CD8-positive, alpha-beta memory T cell (primary cell): ENCODE measurements around the gene SLC9A1. TPM values are rescaled to one million over a fixed set of nuclear protein-coding genes. Genes with fewer than 3 reads are reported as not detected.

Experiments
- CTCF ChIA-PET: fragments of 350-600 bp; sonication (Branson Sonifier 250); formaldehyde crosslinking; loops from one replicate; lab custom pipeline; 2021; ENCODE audit warnings: antibody characterized with exemption; lab: Charles Lee
- POLR2A ChIA-PET: fragments of 350-600 bp; sonication (Branson Sonifier 250); formaldehyde crosslinking; loops from one replicate; lab custom pipeline; 2021; ENCODE audit warnings: antibody characterized with exemption; lab: Charles Lee
- DNase-seq, 5 donors: peaks; one replicate each; pipeline versions ENCODE4 v3.0.0 to v3.0.0-alpha.2; 2020 to 2022; ENCODE audit warnings: mixed read lengths in 1 of 5
- H3K27ac ChIP-seq: one replicate; pipeline ENCODE4 v1.7.0; 2013; ENCODE audit warnings: low read depth, mild to moderate bottlenecking, low read length, moderate library complexity
- H3K27me3 ChIP-seq: 2 replicates; pipeline ENCODE4 v1.7.0; 2013; ENCODE audit warnings: low read length, mild to moderate bottlenecking; ENCODE audit not compliant: insufficient read depth, poor library complexity, severe bottlenecking
- H3K36me3 ChIP-seq: 2 replicates; pipeline ENCODE4 v1.7.0; 2013; ENCODE audit warnings: mild to moderate bottlenecking, low read length, moderate library complexity; ENCODE audit not compliant: insufficient read depth
- H3K4me1 ChIP-seq: 2 replicates; pipeline ENCODE4 v1.7.0; 2013; ENCODE audit warnings: mild to moderate bottlenecking, low read length, moderate library complexity; ENCODE audit not compliant: insufficient read depth
- H3K4me3 ChIP-seq: 2 replicates; pipeline ENCODE4 v1.7.0; 2013; ENCODE audit warnings: mild to moderate bottlenecking, low read length
- H3K9me3 ChIP-seq: 2 replicates; pipeline ENCODE4 v1.7.0; 2013; ENCODE audit warnings: mild to moderate bottlenecking, low read length
- H3K27ac Mint-ChIP-seq, 8 donors: one replicate each; pipeline ENCODE4 v1.8.0; 2020 to 2021; ENCODE audit warnings: mixed read lengths in 8 of 8, mild to moderate bottlenecking in 6 of 8, inconsistent platforms in 3 of 8, moderate library complexity in 3 of 8
- H3K27me3 Mint-ChIP-seq, 2 donors: one replicate each; pipeline ENCODE4 v1.8.0; 2020 to 2021; ENCODE audit warnings: mixed read lengths in 2 of 2, mild to moderate bottlenecking in 1 of 2, moderate library complexity in 1 of 2
- H3K36me3 Mint-ChIP-seq, 3 donors: one replicate each; pipeline ENCODE4 v1.8.0; 2020 to 2021; ENCODE audit warnings: mixed read lengths in 3 of 3, inconsistent platforms in 1 of 3, mild to moderate bottlenecking in 1 of 3
- H3K4me1 Mint-ChIP-seq, 3 donors: one replicate each; pipeline ENCODE4 v1.8.0; 2020 to 2021; ENCODE audit warnings: mixed read lengths in 3 of 3, inconsistent platforms in 1 of 3, mild to moderate bottlenecking in 1 of 3
- H3K4me3 Mint-ChIP-seq, 7 donors: one replicate each; pipeline ENCODE4 v1.8.0; 2020 to 2021; ENCODE audit warnings: mixed read lengths in 7 of 7, mild to moderate bottlenecking in 6 of 7, moderate library complexity in 4 of 7, inconsistent platforms in 2 of 7
- H3K9me3 Mint-ChIP-seq, 5 donors: one replicate each; pipeline ENCODE4 v1.8.0; 2020 to 2022; ENCODE audit warnings: mixed read lengths in 5 of 5, mild to moderate bottlenecking in 3 of 5, moderate library complexity in 2 of 5, inconsistent platforms in 1 of 5
- polyA plus RNA-seq: library from polyadenylated mRNA; unstranded; fragments of 300-500 nt; fragmentation: Illumina TruSeq; gene quantifications from one replicate; pipeline ENCODE4 v1.2.3, GENCODE V29; 2021
- total RNA-seq, 2 experiments: library from RNA; stranded (reverse); gene quantifications; one replicate each; pipeline ENCODE4 v1.2.3, GENCODE V29; 2021

The SLC9A1 gene
- total and polyA plus RNA-seq, 3 experiments from 2014 or later: 15.3 to 24.8 (median 23.9) TPM

GRCh38 chr1:27150183-27150582, 4.7 kb downstream of the SLC9A1 start:
- Mint-ChIP-seq H3K4me3 (peak overlapping the region in 2 of 7 donors; percentile 36 to 46), H3K27me3 (peaks cover 0 to 3% of the 10 kb centered on the region in 2 donors), H3K27ac (peak overlapping the region in 4 of 8 donors; percentile 33 to 86 (median 64)), H3K36me3 (peaks cover 0 to 18% (median 1%) of the 10 kb centered on the region in 3 donors), H3K4me1 (peaks cover 59 to 70% (median 63%) of the 10 kb centered on the region in 3 donors), H3K9me3 (no peaks in the 10 kb centered on the region)
- peaks cover 40% of the 10 kb centered on the region for H3K4me1 ChIP-seq
- CTCF ChIA-PET: interaction anchor here (0.8 kb wide), 1 partner anchor 9 kb away, joined by 3 read pairs; no protein-coding TSS in a partner anchor
- POLR2A ChIA-PET: no interaction called here
- H3K27ac ChIP-seq: no peak overlapping the region
- no peak overlapping the region for H3K4me3 ChIP-seq
- H3K36me3 ChIP-seq: no peaks in the 10 kb centered on the region
- no peaks in the 10 kb centered on the region for H3K9me3 ChIP-seq
- no peaks in the 10 kb centered on the region for H3K27me3 ChIP-seq
- no peak for DNase-seq

DNA sequence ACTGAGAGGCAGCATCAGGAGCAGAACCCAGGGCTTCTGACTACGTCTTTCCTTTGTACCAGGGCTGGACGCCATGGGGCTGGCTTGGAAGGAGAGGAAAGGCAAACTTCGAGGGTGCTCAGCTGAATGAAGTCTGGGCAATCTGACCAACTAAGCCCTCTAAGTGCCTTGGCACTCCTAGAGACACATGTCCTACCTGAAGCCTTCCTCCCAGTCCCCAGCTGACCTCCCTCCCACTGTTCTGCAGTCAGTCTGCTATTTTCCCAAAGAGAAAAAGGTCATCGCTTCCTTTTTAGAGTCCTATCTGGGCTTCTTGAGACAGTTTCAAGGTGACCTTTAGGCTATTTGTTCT, 5.2 kb downstream of the SLC9A1 start:
- H3K4me1 Mint-ChIP-seq: peaks cover 57 to 69% (median 61%) of the 10 kb centered on the region in 3 donors
- Histone ChIP-seq H3K27ac (no peak overlapping the region), H3K36me3 (no peaks in the 10 kb centered on the region), H3K9me3 (no peaks in the 10 kb centered on the region), H3K4me1 (peaks cover 40% of the 10 kb centered on the region), H3K4me3 (no peak overlapping the region), H3K27me3 (no peaks in the 10 kb centered on the region)
- ChIA-PET CTCF (interaction anchor here (0.8 kb wide), 1 partner anchor 8 kb away, joined by 3 read pairs; no protein-coding TSS in a partner anchor), POLR2A (no interaction called here)
- peak overlapping the region in 1 of 7 donors; percentile 46 for H3K4me3 Mint-ChIP-seq
- peaks cover 0 to 4% of the 10 kb centered on the region in 2 donors for H3K27me3 Mint-ChIP-seq
- peaks cover 0 to 20% (median 1%) of the 10 kb centered on the region in 3 donors for H3K36me3 Mint-ChIP-seq
- no peak for DNase-seq
- H3K27ac Mint-ChIP-seq: peak overlapping the region in 5 of 8 donors; percentile 25 to 82 (median 52)
- no peaks in the 10 kb centered on the region for H3K9me3 Mint-ChIP-seq

DNA sequence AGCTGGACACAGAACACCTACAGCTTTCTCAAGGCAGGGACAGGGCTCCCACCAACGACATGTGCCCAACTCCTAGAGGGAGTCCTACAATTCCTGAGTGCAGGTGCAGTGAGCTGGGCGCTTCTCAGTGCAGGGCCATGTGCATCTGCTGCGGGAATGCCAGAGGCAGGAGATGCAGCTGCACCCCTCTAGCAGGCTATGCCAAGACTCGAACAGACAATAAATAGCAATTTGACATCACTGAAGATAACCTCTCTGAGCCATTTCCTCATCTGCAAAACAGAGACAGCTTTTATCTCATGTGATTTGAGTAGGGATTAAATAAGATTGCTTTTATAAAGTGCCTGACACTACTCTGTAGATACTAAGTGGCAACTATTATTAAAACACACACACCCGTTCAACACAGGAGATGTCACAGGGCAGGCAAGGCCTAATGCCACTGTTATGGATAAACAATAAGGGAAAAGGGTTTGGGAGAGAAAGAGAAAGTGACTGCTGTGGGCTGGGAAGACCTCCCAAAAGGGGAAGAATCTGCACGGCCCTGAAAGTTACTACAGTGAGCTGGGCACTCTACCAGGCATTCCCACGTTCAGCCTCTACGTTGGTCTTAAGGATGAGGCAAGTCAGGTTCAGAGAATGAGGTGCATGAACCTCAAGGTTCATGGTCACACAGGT, 5.7 kb downstream of the SLC9A1 start:
- H3K4me3 ChIP-seq: no peak overlapping the region
- H3K4me1 ChIP-seq: peaks cover 36% of the 10 kb centered on the region
- DNase-seq: no peak
- no peaks in the 10 kb centered on the region for H3K36me3 ChIP-seq
- Mint-ChIP-seq H3K36me3 (peaks cover 0 to 22% (median 1%) of the 10 kb centered on the region in 3 donors), H3K27me3 (peaks cover 0 to 4% of the 10 kb centered on the region in 2 donors), H3K9me3 (no peaks in the 10 kb centered on the region), H3K4me3 (peak overlapping the region in 2 of 7 donors; percentile 26 to 73), H3K4me1 (peaks cover 53 to 66% (median 57%) of the 10 kb centered on the region in 3 donors), H3K27ac (peak overlapping the region in 6 of 8 donors; percentile 24 to 82 (median 54))
- ChIA-PET POLR2A (interaction anchor here (0.8 kb wide), 1 partner anchor 13 kb away, joined by 3 read pairs; no protein-coding TSS in a partner anchor), CTCF (no interaction called here)
- no peaks in the 10 kb centered on the region for H3K27me3 ChIP-seq
- H3K9me3 ChIP-seq: no peaks in the 10 kb centered on the region
- H3K27ac ChIP-seq: no peak overlapping the region

DNA sequence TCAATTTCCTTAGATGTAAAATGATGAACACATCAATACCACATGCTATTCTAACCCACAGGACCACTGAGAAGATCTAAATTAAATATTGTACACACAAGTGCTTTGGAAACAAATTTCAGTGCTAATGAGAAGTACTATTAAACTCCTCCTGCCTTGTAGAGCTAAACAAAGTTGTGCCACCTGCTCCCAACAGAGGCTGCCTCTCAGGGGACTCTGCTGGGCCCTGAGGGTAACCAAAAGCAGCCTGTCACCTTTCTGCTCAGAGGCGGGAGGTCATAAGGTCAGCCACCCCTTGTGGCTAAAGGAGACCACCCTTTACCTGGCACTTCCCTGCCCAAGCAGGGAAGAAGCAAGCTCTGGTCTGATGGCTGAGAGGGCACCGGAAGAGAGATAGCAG, 6.3 kb downstream of the SLC9A1 start:
- peaks cover 31% of the 10 kb centered on the region for H3K4me1 ChIP-seq
- no peak overlapping the region for H3K27ac ChIP-seq
- Mint-ChIP-seq H3K9me3 (no peaks in the 10 kb centered on the region), H3K27ac (peak overlapping the region in 5 of 8 donors; percentile 24 to 84 (median 63)), H3K4me1 (peaks cover 50 to 63% (median 51%) of the 10 kb centered on the region in 3 donors), H3K36me3 (peaks cover 0 to 26% (median 1%) of the 10 kb centered on the region in 3 donors), H3K27me3 (peaks cover 0 to 4% of the 10 kb centered on the region in 2 donors), H3K4me3 (peak overlapping the region in 1 of 7 donors; percentile 41)
- no peaks in the 10 kb centered on the region for H3K27me3 ChIP-seq
- H3K4me3 ChIP-seq: no peak overlapping the region
- no peaks in the 10 kb centered on the region for H3K36me3 ChIP-seq
- ChIA-PET POLR2A (interaction anchor here (0.8 kb wide), 1 partner anchor 12 kb away, joined by 3 read pairs; no protein-coding TSS in a partner anchor), CTCF (no interaction called here)
- no peak for DNase-seq
- no peaks in the 10 kb centered on the region for H3K9me3 ChIP-seq

DNA sequence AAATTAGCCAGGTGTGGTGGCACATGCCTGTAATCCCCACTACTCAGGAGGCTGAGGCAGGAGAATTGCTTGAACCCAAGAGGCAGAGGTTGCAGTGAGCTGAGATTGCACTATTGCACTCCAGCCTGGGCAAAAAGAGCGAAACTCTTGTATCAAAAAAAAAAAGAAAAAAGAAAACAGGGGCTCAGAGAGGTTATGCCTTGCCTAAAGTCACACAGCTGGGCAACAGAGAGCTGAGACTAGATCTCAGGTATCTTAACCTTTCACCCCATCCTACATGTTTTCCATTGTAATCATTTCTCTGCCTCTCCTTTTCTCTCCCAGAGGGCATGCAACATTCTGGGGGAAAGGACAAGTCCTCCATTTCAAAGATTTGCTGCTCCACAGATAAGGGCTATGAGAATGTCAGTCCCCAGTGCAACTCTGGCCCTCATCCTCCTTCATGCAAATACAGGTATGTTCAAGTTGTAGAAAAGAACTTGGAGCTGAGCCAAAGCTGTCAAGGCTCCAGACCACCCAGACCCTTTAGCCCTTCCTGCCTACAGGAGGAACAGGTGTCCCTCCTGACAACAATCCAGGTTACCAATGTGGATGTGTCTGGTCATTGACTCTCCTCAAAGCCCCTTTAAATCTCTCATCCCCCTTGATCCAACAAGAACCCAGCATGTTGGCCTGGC, 6.9 kb downstream of the SLC9A1 start:
- H3K4me3 ChIP-seq: no peak overlapping the region
- Mint-ChIP-seq H3K36me3 (peaks cover 0 to 26% (median 4%) of the 10 kb centered on the region in 3 donors), H3K27ac (peak overlapping the region in 4 of 8 donors; percentile 24 to 84 (median 54)), H3K9me3 (no peaks in the 10 kb centered on the region), H3K4me3 (peak overlapping the region in 1 of 7 donors; percentile 41), H3K4me1 (peaks cover 50 to 62% (median 50%) of the 10 kb centered on the region in 3 donors), H3K27me3 (peaks cover 0 to 4% of the 10 kb centered on the region in 2 donors)
- POLR2A ChIA-PET: no interaction called here
- H3K27ac ChIP-seq: no peak overlapping the region
- H3K36me3 ChIP-seq: no peaks in the 10 kb centered on the region
- H3K4me1 ChIP-seq: peaks cover 31% of the 10 kb centered on the region
- DNase-seq: no peak
- no peaks in the 10 kb centered on the region for H3K27me3 ChIP-seq
- CTCF ChIA-PET: no interaction called here
- H3K9me3 ChIP-seq: no peaks in the 10 kb centered on the region

DNA sequence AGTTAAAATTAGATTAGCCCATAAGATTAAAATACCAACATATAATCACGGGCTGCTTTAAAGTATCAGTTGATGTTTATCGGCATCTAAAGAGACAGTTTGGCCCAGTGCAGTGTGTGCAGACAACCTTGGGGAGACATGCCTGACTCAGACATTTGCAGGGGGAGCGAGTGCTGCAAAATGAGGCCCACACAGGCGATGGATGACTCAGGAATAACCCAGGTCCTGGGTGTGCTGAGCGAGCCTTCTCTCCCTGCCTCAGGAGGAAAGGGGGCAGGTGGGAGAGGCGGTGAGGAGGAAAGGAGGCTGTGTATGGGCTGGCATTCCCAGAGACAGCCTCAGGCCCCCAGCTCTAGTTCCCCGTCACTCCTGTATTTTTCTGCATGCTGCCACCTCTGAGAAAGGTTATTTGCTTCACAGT, 9.0 kb downstream of the SLC9A1 start:
- H3K27me3 Mint-ChIP-seq: peaks cover 0 to 2% of the 10 kb centered on the region in 2 donors
- H3K9me3 ChIP-seq: no peaks in the 10 kb centered on the region
- H3K4me1 ChIP-seq: peaks cover 34% of the 10 kb centered on the region
- no peaks in the 10 kb centered on the region for H3K9me3 Mint-ChIP-seq
- H3K36me3 Mint-ChIP-seq: peaks cover 0 to 25% (median 5%) of the 10 kb centered on the region in 3 donors
- POLR2A ChIA-PET: interaction anchor here (0.9 kb wide), 1 partner anchor 8 kb away, joined by 4 read pairs; no protein-coding TSS in a partner anchor
- H3K27ac ChIP-seq: peak overlapping the region; percentile 41
- H3K4me1 Mint-ChIP-seq: peaks cover 39 to 54% (median 39%) of the 10 kb centered on the region in 3 donors
- no peak for DNase-seq
- no peak overlapping the region for H3K4me3 ChIP-seq
- no peak overlapping the region for H3K4me3 Mint-ChIP-seq
- H3K27me3 ChIP-seq: no peaks in the 10 kb centered on the region
- H3K36me3 ChIP-seq: no peaks in the 10 kb centered on the region
- CTCF ChIA-PET: interaction anchor here (2.8 kb wide), 1 partner anchor 9 kb away, joined by 9 read pairs; the partner anchor contains the start of gene SLC9A1
- peak overlapping the region in 2 of 8 donors; percentile 15 to 42 for H3K27ac Mint-ChIP-seq

DNA sequence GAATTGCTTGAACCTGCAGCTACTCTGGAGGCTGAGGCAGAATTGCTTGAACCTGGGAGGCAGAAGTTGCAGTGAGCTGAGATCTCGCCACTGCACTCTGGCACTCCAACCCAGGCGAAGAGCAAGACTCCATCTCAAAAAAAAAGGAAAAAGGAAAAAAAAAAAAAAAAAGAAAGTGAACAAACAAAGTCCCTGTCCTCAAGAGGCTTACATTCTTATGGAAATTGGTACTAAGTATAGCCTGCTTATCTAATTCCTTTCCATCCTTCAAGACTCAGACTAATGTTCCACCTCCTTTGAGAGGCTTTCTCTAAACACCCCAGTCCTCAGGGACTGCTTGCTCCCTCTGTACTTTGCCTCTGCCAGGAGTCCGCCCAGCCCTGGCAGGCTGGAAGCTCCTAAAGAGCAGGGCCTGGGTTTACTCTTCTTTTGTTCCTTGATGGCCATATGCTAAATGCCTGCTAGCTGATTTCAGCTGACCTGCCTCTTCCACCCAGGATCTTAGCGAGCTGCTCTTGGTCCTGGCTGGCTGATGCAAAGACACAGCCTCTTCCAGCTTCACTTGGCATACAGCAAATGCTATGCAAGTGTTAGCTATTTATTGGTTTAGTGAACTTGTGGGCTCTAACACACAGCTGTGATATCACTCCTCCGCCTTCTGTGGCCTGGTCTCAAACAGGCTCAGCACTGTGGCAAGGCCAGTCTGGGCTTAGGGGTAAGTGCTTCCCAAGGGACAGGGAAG, 9.8 kb downstream of the SLC9A1 start:
- Histone ChIP-seq H3K4me1 (peaks cover 34% of the 10 kb centered on the region), H3K4me3 (no peak overlapping the region), H3K36me3 (no peaks in the 10 kb centered on the region), H3K27ac (peak overlapping the region; percentile 41), H3K27me3 (no peaks in the 10 kb centered on the region), H3K9me3 (no peaks in the 10 kb centered on the region)
- peak overlapping the region in 1 of 8 donors; percentile 34 for H3K27ac Mint-ChIP-seq
- ChIA-PET CTCF (interaction anchor here (1.0 to 2.8 kb wide), 2 partner anchors 9 to 17 kb away, joined by 3 to 9 read pairs; partner anchors contain the start of gene SLC9A1), POLR2A (interaction anchor here (2.5 kb wide), 1 partner anchor 9 kb away, joined by 9 read pairs; the partner anchor contains the start of gene SLC9A1)
- no peak for DNase-seq
- no peak overlapping the region for H3K4me3 Mint-ChIP-seq
- peaks cover 32 to 45% (median 36%) of the 10 kb centered on the region in 3 donors for H3K4me1 Mint-ChIP-seq
- H3K27me3 Mint-ChIP-seq: peaks cover 0 to 2% of the 10 kb centered on the region in 2 donors
- peaks cover 0 to 25% (median 5%) of the 10 kb centered on the region in 3 donors for H3K36me3 Mint-ChIP-seq
- no peaks in the 10 kb centered on the region for H3K9me3 Mint-ChIP-seq
